Neural progenitor cell (in vitro differentiated cells): ENCODE results near the gene CHST3. TPM values are rescaled to one million over a fixed set of nuclear protein-coding genes. Genes with fewer than 3 reads are reported as not detected.

Experiments
- DNase-seq: peaks from one replicate; pipeline ENCODE4 v3.0.0-alpha.2; 2016; ENCODE audit warnings: low spot score
- H2AFZ ChIP-seq: fragments of 200-600 bp; sonication (generic); replicated peaks from 2 replicates; pipeline ENCODE4 v1.6.1; 2016; ENCODE audit warnings: antibody characterized with exemption
- H3F3A ChIP-seq: fragments of 200-600 bp; sonication (generic); 2 replicates; pipeline ENCODE4 v1.6.1; 2016; ENCODE audit warnings: antibody characterized with exemption, low read depth
- H3K27ac ChIP-seq: fragments of 200-600 bp; sonication (generic); 2 replicates; pipeline ENCODE4 v1.5.1; 2016; ENCODE audit warnings: mild to moderate bottlenecking
- H3K27me3 ChIP-seq: fragments of 200-600 bp; sonication (generic); 2 replicates; pipeline ENCODE4 v1.6.1; 2016; ENCODE audit warnings: mild to moderate bottlenecking, moderate library complexity
- H3K36me3 ChIP-seq: fragments of 200-600 bp; sonication (generic); 2 replicates; pipeline ENCODE4 v1.5.1; 2016
- H3K4me1 ChIP-seq: fragments of 200-600 bp; sonication (generic); 2 replicates; pipeline ENCODE4 v1.6.1; 2016; ENCODE audit warnings: mixed run types
- H3K4me2 ChIP-seq: fragments of 200-600 bp; sonication (generic); 2 replicates; pipeline ENCODE4 v1.6.1; 2016
- H3K4me3 ChIP-seq: fragments of 200-600 bp; sonication (generic); 2 replicates; pipeline ENCODE4 v1.5.1; 2016
- H3K79me2 ChIP-seq: fragments of 200-600 bp; sonication (generic); 2 replicates; pipeline ENCODE4 v1.6.1; 2016; ENCODE audit warnings: low read depth
- H3K9ac ChIP-seq: fragments of 200-600 bp; sonication (generic); 2 replicates; pipeline ENCODE4 v1.6.1; 2016
- H3K9me3 ChIP-seq: fragments of 200-600 bp; sonication (generic); 2 replicates; pipeline ENCODE4 v1.5.1; 2016; ENCODE audit warnings: low read depth
- H4K20me1 ChIP-seq: fragments of 200-600 bp; sonication (generic); 2 replicates; pipeline ENCODE4 v1.6.1; 2016; ENCODE audit warnings: low read depth
- H3K27ac Mint-ChIP-seq: 3 replicates; pipeline ENCODE4 v1.8.0; 2021; ENCODE audit warnings: mixed read lengths
- H3K27me3 Mint-ChIP-seq: 2 replicates; pipeline ENCODE4 v1.8.0; 2022; ENCODE audit warnings: low read depth, mild to moderate bottlenecking, inconsistent platforms, moderate library complexity, mixed read lengths; ENCODE audit not compliant: insufficient read depth
- H3K36me3 Mint-ChIP-seq: 3 replicates; pipeline ENCODE4 v1.8.0; 2021; ENCODE audit warnings: mixed read lengths
- H3K4me1 Mint-ChIP-seq: 3 replicates; pipeline ENCODE4 v1.8.0; 2021; ENCODE audit warnings: mixed read lengths
- H3K4me3 Mint-ChIP-seq: 3 replicates; pipeline ENCODE4 v1.8.0; 2021; ENCODE audit warnings: mild to moderate bottlenecking, moderate library complexity, mixed read lengths
- H3K9me3 Mint-ChIP-seq: 3 replicates; pipeline ENCODE4 v1.8.0; 2020; ENCODE audit warnings: mixed read lengths
- EZH2 ChIP-seq: fragments of 200-600 bp; sonication (generic); IDR thresholded peaks from 2 replicates; pipeline ENCODE4 v1.6.1; 2017; ENCODE audit warnings: antibody characterized with exemption, mild to moderate bottlenecking, moderate library complexity
- EZH2phosphoT487 ChIP-seq: fragments of 200-600 bp; sonication (generic); IDR thresholded peaks from 2 replicates; pipeline ENCODE4 v1.6.1; 2017; ENCODE audit warnings: antibody characterized with exemption
- total RNA-seq: library from RNA; depleted of rRNA; stranded (reverse); fragments of >200 nt; gene quantifications from 2 replicates; pipeline ENCODE4 v1.2.3, GENCODE V29; 2015; ENCODE audit warnings: low replicate concordance
- TF ChIP-seq, protein P1 (sequence below): fragments of 200-600 bp; sonication (generic); IDR thresholded peaks from 2 replicates; pipeline ENCODE4 v1.5.1; 2017; ENCODE audit warnings: antibody characterized with exemption, mild to moderate bottlenecking

The CHST3 gene
- total RNA-seq, 1 donor from 2014 or later: 9.1 TPM

DNA sequence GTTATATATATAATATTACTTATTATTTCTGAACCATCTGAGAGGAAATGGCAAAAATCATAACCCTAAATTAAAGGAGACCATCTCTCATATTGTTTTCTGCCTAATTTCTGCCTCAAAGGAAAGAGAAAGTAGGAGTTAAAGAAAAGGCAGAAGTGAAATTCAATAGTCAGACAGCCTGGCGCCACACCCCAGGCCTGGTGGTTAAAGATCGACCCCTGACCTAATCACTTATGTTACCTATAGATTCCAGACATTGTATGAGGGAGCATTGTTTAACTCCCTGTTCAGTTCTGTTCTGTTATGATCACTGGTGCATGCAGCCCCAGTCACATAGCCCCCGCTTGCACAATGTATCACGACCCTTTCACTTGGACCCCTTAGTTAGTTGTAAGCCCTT is 24.9 kb upstream of the CHST3 start:
- peaks cover 37% of the 10 kb centered on the region for H3K9me3 Mint-ChIP-seq
- no peak overlapping the region for H2AFZ ChIP-seq
- no peak overlapping the region for H3K4me3 ChIP-seq
- H3K79me2 ChIP-seq: no peaks in the 10 kb centered on the region
- H3K27ac Mint-ChIP-seq: no peak overlapping the region
- TF ChIP-seq EZH2 (no peak), EZH2phosphoT487 (no peak)
- TF ChIP-seq, protein P1, sequence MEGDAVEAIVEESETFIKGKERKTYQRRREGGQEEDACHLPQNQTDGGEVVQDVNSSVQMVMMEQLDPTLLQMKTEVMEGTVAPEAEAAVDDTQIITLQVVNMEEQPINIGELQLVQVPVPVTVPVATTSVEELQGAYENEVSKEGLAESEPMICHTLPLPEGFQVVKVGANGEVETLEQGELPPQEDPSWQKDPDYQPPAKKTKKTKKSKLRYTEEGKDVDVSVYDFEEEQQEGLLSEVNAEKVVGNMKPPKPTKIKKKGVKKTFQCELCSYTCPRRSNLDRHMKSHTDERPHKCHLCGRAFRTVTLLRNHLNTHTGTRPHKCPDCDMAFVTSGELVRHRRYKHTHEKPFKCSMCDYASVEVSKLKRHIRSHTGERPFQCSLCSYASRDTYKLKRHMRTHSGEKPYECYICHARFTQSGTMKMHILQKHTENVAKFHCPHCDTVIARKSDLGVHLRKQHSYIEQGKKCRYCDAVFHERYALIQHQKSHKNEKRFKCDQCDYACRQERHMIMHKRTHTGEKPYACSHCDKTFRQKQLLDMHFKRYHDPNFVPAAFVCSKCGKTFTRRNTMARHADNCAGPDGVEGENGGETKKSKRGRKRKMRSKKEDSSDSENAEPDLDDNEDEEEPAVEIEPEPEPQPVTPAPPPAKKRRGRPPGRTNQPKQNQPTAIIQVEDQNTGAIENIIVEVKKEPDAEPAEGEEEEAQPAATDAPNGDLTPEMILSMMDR: no peak
- H3K4me2 ChIP-seq: no peak overlapping the region
- H3K36me3 ChIP-seq: no peaks in the 10 kb centered on the region
- H3K9me3 ChIP-seq: no peaks in the 10 kb centered on the region
- no peak overlapping the region for H3K9ac ChIP-seq
- H3K36me3 Mint-ChIP-seq: no peaks in the 10 kb centered on the region
- H3K27me3 ChIP-seq: no peaks in the 10 kb centered on the region
- H3K4me1 Mint-ChIP-seq: peaks cover 10% of the 10 kb centered on the region
- H3K27me3 Mint-ChIP-seq: peaks cover 11% of the 10 kb centered on the region
- no peaks in the 10 kb centered on the region for H3K4me1 ChIP-seq
- no peaks in the 10 kb centered on the region for H4K20me1 ChIP-seq
- H3F3A ChIP-seq: peaks cover 9% of the 10 kb centered on the region
- no peak overlapping the region for H3K4me3 Mint-ChIP-seq
- H3K27ac ChIP-seq: no peak overlapping the region
- DNase-seq: no peak

DNA sequence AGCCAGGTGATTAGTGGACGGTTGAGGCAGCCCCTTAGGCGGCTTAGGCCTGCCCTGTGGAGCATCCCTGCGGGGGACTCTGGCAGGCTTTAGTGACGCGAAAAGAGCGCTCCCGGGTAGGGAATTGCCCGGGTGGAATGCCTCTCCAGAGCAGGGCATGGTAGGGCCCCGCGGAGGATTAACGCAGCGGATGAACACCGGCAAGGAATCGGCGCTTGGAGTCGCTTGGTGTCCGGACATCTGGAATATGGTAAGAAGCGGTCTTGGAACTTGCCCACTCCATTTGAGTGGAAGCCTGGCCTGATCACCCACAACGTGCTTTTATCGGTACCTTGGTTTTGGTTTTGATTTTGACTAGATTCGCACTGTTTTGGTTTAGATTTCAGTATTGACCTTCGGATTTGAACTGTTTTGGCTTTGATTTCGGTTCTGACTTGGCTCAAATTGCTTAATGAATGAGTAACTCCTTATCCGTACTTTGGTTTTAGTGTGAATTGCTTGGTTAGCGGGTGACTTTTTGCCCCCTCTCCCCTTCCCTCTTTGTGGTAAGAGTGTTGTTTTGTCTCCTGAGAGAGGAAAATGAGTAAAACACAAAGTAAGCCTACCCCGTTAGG is 24.2 kb upstream of the CHST3 start:
- H3K4me1 Mint-ChIP-seq: peaks cover 10% of the 10 kb centered on the region
- Histone ChIP-seq H3K36me3 (no peaks in the 10 kb centered on the region), H3K4me2 (no peak overlapping the region), H2AFZ (no peak overlapping the region), H3K27me3 (no peaks in the 10 kb centered on the region), H3K9ac (no peak overlapping the region), H4K20me1 (no peaks in the 10 kb centered on the region), H3K9me3 (no peaks in the 10 kb centered on the region), H3F3A (peaks cover 9% of the 10 kb centered on the region), H3K27ac (no peak overlapping the region), H3K79me2 (no peaks in the 10 kb centered on the region), H3K4me1 (no peaks in the 10 kb centered on the region), H3K4me3 (no peak overlapping the region)
- peaks cover 40% of the 10 kb centered on the region for H3K9me3 Mint-ChIP-seq
- H3K4me3 Mint-ChIP-seq: no peak overlapping the region
- no peaks in the 10 kb centered on the region for H3K36me3 Mint-ChIP-seq
- TF ChIP-seq EZH2: no peak
- TF ChIP-seq, protein P1: no peak
- TF ChIP-seq EZH2phosphoT487: no peak
- H3K27ac Mint-ChIP-seq: no peak overlapping the region
- peaks cover 11% of the 10 kb centered on the region for H3K27me3 Mint-ChIP-seq
- DNase-seq: no peak

DNA sequence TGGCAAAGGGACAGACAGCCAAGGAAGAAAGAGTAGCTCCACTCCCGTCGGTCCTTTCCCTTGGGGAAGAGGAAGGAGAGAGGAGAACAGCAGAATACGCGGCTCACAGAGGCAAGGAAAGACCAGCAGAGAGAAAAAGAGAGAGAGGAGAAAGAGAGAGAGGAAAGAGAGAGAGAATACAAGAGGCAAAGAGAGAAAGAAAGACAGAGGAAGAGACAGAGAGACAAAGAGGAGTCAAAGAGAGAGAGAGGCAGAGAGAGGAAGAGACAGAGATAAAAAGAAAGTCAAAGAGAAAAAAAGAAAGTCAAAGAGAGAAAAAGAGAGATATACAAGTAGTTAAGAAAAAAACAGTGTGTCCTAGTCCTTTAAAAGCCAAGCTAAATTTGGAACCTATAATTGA is 23.4 kb upstream of the CHST3 start:
- no peaks in the 10 kb centered on the region for H3K79me2 ChIP-seq
- no peak overlapping the region for H2AFZ ChIP-seq
- TF ChIP-seq EZH2phosphoT487 (no peak), EZH2 (no peak)
- TF ChIP-seq, protein P1: no peak
- Mint-ChIP-seq H3K27me3 (peaks cover 15% of the 10 kb centered on the region), H3K27ac (no peak overlapping the region), H3K4me1 (peaks cover 10% of the 10 kb centered on the region), H3K36me3 (peaks cover under 1% of the 10 kb centered on the region), H3K4me3 (no peak overlapping the region), H3K9me3 (peaks cover 44% of the 10 kb centered on the region)
- no peak overlapping the region for H3K27ac ChIP-seq
- peaks cover 9% of the 10 kb centered on the region for H3F3A ChIP-seq
- H3K27me3 ChIP-seq: no peaks in the 10 kb centered on the region
- no peaks in the 10 kb centered on the region for H4K20me1 ChIP-seq
- H3K36me3 ChIP-seq: no peaks in the 10 kb centered on the region
- no peaks in the 10 kb centered on the region for H3K4me1 ChIP-seq
- peaks cover 5% of the 10 kb centered on the region for H3K9me3 ChIP-seq
- H3K9ac ChIP-seq: no peak overlapping the region
- H3K4me2 ChIP-seq: no peak overlapping the region
- H3K4me3 ChIP-seq: no peak overlapping the region
- no peak for DNase-seq
